GM21526 (cell line): ENCODE data around the gene DNM1.
A peak's percentile ranks its signal among the peaks of the same experiment; 100 is the strongest.
"Not testable (repeated sequence)": the region's sequence is repeated elsewhere in the genome, so short reads cannot be mapped to it uniquely, and the experiment has no call there.

ENCODE experiments used
- ATAC-seq: cut with Tn5 transposase; IDR thresholded peaks from one replicate; pipeline ENCODE4 v1.9.1; 2021; ENCODE audit warnings: moderate library complexity; ENCODE audit not compliant: unreplicated experiment, low FRiP score

DNM1 gene

DNA sequence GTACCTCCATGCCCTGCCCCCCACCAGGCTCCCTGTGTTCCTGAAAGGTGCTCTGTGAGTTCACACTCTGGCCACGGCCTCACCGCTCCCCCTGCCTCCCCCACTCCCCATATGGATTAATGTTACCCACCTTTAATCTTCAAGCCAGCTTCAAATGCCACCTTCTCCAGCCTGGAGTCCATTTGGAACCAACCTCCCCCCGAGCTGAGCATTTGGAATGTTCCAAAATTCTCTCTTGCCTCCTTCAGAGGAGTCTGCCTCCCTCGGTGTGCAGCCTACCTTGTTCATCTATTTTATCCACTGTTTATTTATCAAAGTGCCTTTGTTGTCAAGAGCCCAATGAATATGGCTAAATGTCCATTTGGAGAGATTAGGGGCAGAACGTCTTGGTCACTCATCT is 68.3 kb downstream of the DNM1 start:
- no peak for ATAC-seq

DNA sequence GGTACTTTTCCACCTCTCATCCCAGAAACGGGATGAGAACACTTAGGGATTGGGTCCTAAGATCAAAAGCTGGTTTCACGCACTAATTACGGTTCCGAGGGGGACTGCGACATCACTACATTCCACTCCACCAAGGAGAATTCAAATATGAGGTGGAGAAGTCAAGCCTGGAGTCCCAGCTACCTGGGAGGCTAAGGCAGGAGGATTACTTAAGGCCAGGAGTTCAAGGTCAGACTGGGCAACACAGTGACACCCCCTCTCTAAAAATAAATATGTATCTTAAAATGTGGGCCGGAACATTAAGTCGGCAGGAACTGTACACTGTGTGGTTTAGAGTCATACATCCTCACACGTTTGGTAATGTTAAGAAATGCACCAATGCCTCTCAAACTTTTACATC is 71.1 kb downstream of the DNM1 start:
- no peak for ATAC-seq

DNA sequence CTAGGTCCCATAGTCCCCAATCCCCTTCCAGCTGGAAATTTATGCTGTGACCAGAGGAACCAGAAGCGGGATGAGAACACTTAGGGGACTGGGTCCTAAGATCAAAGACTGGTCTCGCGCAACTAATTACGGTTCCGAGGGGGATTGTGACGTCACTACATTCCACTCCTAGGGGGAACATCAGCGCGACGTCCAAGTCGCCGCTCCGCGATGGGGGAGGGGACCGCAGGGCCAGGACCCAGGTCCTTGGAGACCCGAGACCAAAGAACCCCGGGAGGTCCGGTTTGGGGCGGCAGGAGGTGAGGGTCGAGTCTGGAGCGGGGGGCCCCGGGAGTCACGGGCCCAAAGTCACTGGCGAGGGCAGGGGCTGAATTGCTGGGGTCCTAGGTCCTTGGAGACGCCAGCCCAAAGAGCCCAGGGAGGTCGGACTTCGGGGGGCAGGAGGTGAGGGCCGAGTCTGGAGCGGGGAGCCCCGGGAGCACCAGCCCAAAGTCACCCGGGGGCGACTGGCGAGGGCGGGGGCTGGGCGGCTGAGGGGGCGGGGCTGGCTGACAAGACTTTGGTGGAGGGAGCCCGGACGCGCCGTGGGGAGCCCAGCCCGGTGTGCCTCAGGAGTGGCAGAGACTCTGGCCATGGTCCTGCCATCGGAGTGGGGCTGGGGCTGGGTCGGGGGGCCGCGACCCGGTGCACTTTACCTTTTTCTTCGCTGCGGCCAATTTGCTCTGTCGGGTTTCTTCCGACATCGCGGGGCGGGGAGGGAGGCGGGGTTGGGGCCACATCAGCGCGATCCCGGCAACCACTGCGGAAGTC is 72.2 kb downstream of the DNM1 start, which contains the start of gene GOLGA2:
GOLGA2 (minus strand) TSS at position 810 of the 810 bp plus-strand sequence; CDS start at position 779, 31 bp downstream.
- peak; percentile 49 for ATAC-seq

GRCh38 chr9:128276008-128276573 is 72.9 kb downstream of the DNM1 start, which contains the start of gene SWI5:
SWI5 (plus strand) TSS chr9:128276276.
- peak; percentile 92 for ATAC-seq

GRCh38 chr9:128276574-128277270 is 73.5 kb downstream of the DNM1 start:
- ATAC-seq, result no peak

GRCh38 chr9:128279088-128280073 is 76.2 kb downstream of the DNM1 start:
- ATAC-seq, result not testable (repeated sequence)

DNA sequence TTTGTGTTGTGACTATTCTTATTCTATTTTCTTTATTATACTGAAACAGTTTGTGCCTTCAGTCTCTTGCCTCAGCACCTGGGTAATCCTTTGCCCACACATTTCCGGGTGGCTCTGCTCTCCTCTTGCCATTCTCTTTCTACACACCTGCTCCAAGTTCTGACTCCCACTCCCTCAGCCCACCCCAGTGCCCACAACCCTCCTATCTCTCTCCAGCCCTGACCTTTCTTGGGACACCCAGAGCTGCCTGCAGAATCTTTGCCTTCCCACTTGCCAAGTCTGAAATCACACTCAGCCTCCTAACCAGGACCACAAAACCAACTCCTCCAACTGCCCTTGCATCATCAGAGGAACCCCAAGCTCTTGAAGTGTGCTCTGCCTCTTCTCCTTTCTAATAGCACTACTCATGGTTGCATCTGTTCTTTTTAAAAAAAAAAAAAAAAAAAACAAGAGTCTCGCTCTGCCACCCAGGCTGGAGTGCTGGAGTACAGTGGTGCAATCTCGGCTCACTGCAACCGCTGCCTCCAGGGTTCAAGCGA is 77.0 kb downstream of the DNM1 start:
- no peak for ATAC-seq

GRCh38 chr9:128282500-128282899 is 79.3 kb downstream of the DNM1 start:
- ATAC-seq, result no peak

GRCh38 chr9:128285033-128285784 is 82.0 kb downstream of the DNM1 start:
- no peak for ATAC-seq

DNA sequence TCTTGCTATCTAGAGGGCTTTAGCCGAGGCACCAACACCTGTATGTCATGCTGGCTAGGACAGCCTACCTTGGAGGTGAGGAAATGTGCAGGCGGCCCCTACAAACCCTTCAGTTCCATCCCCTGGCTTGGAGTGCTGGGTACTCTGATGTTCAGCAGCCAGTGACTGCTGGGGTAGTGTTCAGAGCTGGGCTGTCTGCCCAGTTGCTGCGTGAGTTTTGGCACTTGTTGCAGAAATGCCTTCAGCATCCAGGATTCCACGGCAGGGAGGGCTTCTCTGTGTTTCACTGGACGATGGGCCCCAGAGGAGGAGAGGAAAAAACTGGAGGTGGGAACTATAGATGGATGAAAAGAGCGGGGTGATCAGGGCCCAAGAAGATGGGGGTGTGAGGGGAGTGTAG is 83.3 kb downstream of the DNM1 start:
- ATAC-seq, result no peak

GRCh38 chr9:128288273-128289004 is 85.3 kb downstream of the DNM1 start:
- ATAC-seq, result no peak

GRCh38 chr9:128292009-128292408 is 88.8 kb downstream of the DNM1 start:
- ATAC-seq, result no peak

DNA sequence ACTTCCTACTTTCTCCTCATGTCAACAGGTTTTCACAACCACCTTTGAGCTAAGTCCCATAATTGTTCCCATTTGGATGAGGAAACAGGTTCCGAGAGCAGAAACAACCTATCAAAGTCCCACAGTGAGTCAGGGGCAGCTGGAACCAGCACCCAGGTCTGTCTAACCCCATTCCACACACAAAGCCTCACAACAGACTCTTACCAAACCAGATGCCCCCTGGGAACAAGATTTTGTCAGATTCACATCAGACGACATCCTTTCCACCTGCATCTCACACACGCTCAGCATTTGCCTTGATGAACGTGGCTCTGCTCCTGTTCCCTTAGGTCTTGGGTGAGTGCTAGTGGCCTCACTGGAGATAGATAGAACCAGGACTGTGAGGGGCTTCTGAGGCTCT is 89.9 kb downstream of the DNM1 start:
- no peak for ATAC-seq

GRCh38 chr9:128294142-128294541 is 91.0 kb downstream of the DNM1 start:
- ATAC-seq, result no peak

DNA sequence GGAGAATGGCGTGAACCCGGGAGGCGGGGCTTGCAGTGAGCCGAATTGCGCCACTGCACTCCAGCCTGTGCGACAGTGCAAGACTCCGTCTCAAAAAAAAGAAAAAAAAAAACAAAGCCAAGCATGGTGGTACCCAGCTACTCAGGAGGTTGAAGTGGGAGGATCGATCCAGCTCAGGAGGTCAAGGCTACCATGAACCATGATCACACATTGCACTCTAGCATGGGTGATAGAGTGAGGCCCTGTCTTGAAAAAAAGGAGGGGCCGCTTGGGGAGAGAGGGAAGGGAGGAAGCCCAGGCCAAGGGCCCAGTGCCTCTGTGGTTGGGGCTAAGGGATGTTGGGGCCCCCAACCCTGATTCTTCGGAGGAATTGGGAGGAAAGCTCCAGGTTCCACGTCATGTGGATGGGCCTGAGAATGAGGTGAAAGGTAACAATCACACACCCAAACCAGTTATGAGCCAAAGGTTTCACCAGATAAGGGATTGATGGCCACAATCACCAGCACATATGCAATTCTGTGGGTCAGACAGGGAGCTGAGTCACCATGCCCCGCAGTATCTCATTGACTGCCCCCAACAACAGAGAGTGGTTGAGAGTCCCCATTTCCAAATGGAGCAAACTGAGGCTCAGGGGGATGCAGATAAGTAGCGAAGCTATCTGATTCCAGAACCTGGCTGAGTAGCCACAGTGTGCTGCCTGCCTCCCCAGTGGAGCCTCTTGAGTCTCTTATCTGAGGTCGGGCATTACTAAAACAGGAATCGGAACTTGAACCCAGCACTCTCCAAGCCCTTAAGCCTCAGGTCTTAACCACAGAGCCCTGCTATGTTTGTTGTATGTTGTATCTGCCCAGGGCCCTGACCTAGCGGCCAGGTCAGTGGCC is 93.4 kb downstream of the DNM1 start:
- ATAC-seq, result no peak

GRCh38 chr9:128297221-128297773 is 94.1 kb downstream of the DNM1 start:
- no peak for ATAC-seq
